HCT116 (cell line): Measurements from ENCODE around the gene GGACT.

Source experiments
- CTCF ChIP-seq, 3 experiments: fragments of 200-600 bp in 1 of 3; sonication (generic) in 1 of 3; IDR thresholded peaks in 2 of 3; conservative IDR thresholded peaks in 1 of 3; 2 replicates each; pipeline ENCODE4 v1.5.1; 2012 to 2017; ENCODE audit warnings: low read depth in 2 of 3, low read length in 2 of 3, antibody characterized with exemption in 1 of 3, borderline replicate concordance in 1 of 3, control low read depth in 1 of 3, mild to moderate bottlenecking in 1 of 3, mixed read lengths in 1 of 3, mixed run types in 1 of 3, moderate library complexity in 1 of 3; ENCODE audit not compliant: insufficient read depth in 1 of 3
- EZH2 ChIP-seq: fragments of 200-600 bp; sonication (generic); IDR thresholded peaks from 2 replicates; pipeline ENCODE4 v1.6.1; 2017; ENCODE audit warnings: antibody characterized with exemption, mixed run types

- TF ChIP-seq CTCF (IDR thresholded peaks at IDR 0.05 in 2 of 3, conservative IDR thresholded peaks at IDR 0.05 in 1 of 3; ENCODE audit: borderline replicate concordance in 1 of 3, insufficient read depth in 1 of 3, low read depth in 2 of 3, low read length in 2 of 3): no peak
- no peak for TF ChIP-seq EZH2
These were observed 663 bp upstream of the GGACT start for GRCh38 chr13:100589178-100589725.
